HCEC 1CT (cell line): ENCODE data around the gene IFI27L2.
A peak's percentile ranks its signal among the peaks of the same experiment; 100 is the strongest.

ENCODE experiments used
- DNase-seq: peaks from one replicate; pipeline ENCODE4 v3.0.0-alpha.2; 2017

Gene IFI27L2

GRCh38 chr14:94098326-94098992 lies 30.9 kb downstream of the IFI27L2 start:
- DNase-seq, result no peak

GRCh38 chr14:94097091-94097490 lies 32.3 kb downstream of the IFI27L2 start:
- DNase-seq, result no peak

GRCh38 chr14:94093418-94093817 lies 36.0 kb downstream of the IFI27L2 start:
- no peak for DNase-seq

DNA sequence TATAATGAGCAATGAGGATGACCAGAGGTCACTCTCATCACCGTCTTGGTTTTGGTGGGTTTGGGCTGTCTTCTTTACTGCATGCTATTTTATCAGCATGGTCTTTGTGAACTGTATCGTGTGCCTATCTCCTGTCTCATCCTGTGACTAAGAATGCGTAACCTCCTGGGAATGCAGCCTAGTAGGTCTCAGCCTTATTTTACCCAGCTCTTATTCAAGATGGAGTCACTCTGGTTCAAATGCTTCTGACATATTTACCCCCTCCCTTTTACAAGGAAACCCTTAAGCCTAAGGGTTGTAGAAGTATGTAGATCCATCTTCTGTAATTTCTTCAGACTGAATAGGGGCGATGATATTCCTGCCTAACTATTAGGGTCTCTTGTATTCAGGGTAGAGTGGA lies 39.9 kb downstream of the IFI27L2 start:
- peak; percentile 57 for DNase-seq

- DNase-seq, result peak; percentile 71
Measured at GRCh38 chr14:94088516-94088915, 40.9 kb downstream of the IFI27L2 start.

DNA sequence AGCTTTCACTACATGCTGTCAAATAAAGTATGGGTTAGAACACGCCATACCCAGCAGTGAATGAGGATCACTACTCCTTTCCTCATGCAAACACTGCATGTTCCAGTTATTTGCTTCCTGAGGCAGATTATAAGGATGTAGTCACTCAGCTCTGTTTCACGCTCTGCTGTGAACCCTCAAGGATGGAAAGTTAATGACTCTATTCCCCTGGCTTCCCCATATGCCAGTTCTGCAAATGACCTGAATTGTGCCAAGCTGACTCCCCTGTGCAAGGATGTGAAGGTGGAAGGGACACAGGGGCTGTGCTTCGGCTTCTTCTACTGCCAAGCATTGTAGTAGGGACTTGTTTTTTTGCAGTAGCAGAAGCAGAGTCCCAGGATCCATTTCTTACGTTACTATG lies 41.5 kb downstream of the IFI27L2 start:
- DNase-seq, result no peak

DNA sequence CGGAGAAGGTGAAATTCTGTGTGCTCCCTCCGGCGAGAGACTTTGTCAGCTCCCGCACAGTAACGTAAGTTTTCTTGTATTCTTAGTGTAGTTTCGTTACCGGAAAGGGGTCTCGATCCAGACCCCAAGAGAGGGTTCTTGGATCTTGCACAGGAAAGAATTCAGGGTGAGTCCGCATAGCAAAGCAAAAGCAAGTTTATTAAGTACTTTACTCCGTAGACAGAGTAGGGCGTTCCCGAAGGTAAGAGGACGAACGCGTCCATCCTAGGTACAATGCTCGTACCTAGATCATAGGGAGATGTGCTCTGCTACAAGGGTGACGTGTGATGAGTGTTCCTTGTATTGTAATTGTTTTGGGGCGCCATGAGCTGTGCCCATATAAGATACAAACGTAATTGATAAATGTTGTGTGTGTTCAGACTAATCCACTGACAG lies 48.0 kb downstream of the IFI27L2 start:
- DNase-seq, result peak; percentile 5

DNA sequence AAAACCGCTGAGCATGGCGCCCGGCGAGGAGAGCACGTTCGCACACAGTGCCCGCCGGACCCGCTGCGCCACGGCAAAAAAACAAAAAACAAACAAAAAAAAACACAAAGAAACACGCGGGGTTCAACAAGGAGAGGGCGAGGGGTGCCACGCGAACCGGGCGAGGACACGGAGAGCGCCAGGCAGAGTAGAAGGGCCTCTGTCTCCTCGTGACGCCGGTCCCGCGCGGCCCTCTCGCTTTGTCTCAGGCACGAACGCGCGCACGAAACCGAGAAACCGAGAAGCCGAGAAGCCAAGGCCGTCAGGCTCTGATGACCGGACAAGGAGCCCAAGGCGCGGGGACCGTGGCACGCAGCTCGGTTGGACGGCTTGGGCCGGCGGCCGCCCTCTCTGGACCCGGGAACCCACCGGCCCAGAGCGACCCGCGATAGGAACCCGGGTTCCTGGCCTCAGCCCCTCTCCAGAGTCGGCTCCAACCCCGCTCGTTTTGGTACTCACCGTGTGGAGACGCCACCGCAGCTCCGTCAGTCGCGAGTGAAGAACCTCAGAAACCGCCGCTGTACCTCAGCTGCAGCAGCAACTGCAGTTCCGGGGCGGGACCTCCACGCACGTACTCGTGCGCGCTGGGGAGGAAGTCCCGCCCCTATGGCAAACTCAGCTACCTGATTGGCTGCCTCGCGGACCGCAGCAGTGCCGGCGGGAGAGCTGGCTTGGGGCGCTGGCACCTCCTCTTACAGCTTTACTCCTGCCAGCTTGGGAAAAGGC lies 48.6 kb downstream of the IFI27L2 start, which contains the start of the genes DDX24 and IFI27L1:
DDX24 (minus strand) TSS at position 582 of the 765 bp plus-strand sequence. CDS start 1,460 bp downstream, outside the sequence.
IFI27L1 (plus strand) TSS at position 690 of the 765 bp plus-strand sequence. CDS start 15,628 bp downstream, outside the sequence.
- DNase-seq, result peak; percentile 94

GRCh38 chr14:94079891-94080620 lies 49.3 kb downstream of the IFI27L2 start:
- peak; percentile 27 for DNase-seq

DNA sequence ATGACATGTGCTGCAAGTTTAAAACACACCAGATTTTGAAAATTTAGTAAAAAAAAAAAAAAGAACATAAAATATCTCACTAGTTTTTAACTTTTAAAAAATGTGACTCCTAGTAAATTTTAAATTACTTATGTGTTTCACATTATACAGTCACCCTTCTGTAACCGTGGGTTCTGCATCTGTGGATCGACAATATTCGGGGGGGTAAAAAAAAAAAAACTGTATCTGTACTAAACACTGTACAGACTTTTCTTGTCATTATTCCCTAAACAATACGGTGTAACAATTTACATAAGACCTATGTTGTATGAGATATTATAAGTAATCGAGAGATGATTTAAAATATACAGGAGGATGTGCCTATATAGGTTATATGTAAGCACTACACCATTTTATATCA lies 51.6 kb downstream of the IFI27L2 start:
- no peak for DNase-seq
